OCI-LY3 (cell line): ENCODE measurements around the gene ASB15.

Experiments used
- CTCF ChIP-seq: fragments of 200-600, 300-600 bp; sonication (generic); IDR thresholded peaks from 2 replicates; pipeline ENCODE4 v1.5.1; 2014; ENCODE audit warnings: antibody characterized with exemption, low read length, low read depth
- EZH2phosphoT487 ChIP-seq: fragments of 200-600 bp; shearing (Covaris generic); IDR thresholded peaks from 2 replicates; pipeline ENCODE4 v1.6.1; 2018; ENCODE audit warnings: antibody characterized with exemption, mixed run types, low read depth

- TF ChIP-seq CTCF, result no peak
- no peak for TF ChIP-seq EZH2phosphoT487
These were observed 59.1 kb downstream of the ASB15 start for GRCh38 chr7:123660514-123661354.
